GM21447 (cell line): ENCODE data around the gene CHST11.

Experiments used
- ATAC-seq: cut with Tn5 transposase; IDR thresholded peaks from one replicate; pipeline ENCODE4 v1.9.1; 2021; ENCODE audit not compliant: unreplicated experiment

Gene CHST11

DNA sequence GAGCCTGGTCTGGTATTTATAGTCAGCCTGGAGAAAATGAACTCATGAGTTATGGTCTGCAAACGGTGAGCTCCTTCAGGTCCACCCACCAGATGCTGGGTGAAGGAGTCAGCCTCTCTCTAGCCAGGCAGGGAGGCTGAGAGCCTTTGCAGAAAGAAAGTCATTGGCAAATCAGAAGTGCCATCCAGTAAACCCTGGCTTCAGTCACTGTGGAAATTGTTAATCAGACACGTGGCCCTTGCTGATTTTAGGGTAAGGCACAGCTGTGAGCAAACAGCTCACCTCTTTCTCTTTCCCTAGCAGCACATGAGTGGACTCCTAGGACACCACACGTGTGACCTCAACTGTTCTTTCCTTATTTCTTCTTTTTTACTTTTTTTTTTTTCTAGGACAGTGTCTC lies 44.9 kb downstream of the CHST11 start:
- ATAC-seq: no peak

DNA sequence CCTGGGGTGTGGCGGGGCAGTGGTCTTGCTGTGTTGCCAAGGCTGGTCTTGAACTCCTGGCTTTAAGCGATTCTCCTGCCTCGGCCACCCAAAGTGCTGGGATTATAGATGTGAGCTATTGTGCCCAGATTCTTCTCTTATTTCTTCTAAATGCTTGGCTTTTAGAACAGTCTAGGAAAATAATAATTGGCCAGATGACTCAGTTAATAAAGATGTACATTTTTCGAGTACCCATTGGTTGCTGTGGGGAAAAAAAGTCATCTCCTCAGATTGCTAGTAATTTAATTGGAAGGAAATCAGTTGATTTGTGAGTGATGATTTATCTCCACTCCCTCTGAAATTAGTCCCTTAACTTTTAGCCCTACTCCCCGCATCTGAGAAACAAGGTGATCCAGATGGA lies 45.5 kb downstream of the CHST11 start:
- no peak for ATAC-seq

DNA sequence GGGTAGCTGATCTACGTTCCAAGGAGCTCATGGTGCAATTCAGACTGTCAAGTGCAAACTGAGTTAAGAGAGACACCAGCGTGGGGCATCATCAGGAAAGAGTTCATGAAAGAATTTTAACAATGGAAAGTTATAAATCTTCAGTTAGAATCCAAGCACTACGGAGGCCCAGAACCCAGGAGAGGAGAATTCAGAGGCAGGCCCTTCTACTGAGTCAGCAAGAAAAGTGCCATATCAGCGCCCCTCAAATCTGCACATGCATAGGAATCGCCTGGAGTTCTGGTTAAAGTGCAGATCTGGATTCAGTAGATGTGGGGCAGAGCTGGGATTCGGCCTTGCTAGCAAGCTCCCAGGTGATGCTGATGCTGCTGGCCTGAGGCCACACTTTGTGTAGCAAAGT lies 45.9 kb downstream of the CHST11 start:
- no peak for ATAC-seq

DNA sequence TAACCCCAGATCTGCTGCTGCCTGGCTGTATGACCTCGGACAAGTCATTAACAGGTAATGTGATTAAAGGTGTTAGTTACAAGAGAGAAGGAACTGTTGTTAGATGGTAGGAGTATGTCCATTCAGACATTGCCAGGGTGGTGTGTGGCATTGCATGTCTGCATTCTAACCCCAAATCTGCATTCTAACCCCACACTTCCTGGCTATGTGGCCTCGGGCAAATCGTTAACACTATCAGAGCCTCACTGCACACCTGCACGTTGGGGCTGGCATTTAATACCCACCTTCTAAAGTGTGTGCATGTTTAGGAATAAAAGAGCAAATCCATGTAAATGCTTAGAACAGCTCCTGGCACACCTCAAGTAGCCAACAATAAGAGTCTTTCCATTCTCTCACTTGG lies 46.4 kb downstream of the CHST11 start:
- no peak for ATAC-seq

DNA sequence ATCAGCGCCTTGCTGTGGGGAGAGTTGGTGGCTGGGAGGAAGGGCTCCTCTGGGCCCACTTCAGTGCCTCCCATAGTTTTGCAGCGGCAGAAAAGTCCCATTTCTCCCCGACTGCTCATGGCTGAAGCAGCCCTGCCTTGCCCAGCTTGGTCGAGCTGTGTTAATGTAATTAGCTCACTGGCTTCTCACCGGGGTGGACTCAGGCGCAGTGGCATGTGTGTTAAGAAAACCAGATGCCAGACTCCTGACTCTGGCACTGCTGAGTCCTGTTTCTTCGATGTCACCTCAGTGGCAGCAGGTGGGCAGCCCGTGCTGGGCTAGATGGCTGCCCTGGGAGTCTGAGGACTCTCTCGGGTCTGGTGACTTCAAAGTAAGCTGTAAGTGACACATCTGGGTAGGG lies 47.4 kb downstream of the CHST11 start:
- no peak for ATAC-seq

DNA sequence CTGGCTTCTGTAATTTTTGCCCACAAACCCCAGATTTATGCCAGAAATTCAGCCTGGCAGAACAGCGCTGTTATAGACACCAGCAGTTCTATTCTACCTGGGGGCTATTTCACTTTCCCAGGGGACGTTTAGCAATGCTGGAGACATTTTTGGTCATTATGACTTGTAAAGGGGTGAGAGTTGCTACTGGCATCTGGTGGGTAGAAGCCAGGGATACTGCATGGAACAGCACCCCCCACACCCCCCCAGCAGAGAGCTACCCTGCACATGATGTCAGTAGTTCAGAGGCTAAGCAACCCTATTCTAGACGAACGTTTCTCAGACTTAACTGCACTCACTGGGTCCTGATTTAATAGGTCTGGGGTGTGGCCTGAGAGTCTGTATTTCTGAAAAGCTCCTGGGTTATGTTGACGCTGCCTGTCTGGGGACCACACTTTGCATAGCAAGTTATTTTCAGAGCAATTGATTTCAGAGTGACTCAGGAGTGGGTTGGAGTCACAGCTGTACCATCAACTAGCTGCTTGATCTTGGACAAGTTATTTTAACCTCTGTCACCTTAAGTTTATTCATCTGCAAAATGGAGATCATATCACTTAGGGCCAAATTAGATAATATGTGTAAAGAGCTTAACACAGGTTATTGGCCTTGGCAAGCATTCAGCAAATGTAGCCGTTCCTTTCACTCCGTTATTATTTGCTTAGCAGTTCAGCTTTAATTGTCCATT lies 48.5 kb downstream of the CHST11 start:
- peak; percentile 93 for ATAC-seq

DNA sequence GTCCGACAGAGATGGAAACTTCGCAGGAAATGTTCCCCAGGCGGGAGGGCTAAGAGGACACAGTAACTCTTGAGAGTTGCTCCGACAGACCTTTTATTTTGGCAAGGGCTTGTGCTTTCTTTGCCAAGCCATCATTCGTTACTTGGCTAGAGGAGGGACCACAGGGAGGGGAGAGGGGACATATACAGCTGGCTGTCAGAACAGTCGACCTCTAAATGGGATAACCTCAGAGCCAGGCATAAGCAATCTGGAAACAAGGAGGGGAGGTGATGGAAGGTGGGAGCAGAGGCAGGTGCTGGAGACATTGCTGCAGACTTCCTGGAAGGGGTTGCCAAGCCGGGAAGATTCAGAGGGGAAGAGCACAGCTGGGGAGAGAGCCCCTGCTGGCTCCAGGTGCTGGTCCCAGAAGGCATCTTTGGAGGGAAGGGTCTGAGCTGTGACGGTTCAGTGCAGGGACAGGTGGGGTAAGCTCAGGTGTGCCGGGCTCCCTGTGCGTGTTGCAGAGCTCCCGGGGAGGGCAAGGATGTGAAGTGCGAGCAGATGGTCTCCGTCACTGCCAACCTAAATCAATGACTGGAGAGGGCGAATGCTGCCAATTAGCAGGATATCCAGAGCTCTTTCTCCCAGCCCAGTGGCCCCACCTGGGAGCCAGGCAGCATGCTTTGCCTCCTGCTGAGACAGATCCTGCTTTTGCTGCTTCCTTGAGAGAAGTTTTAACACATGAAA lies 50.1 kb downstream of the CHST11 start:
- ATAC-seq: no peak

DNA sequence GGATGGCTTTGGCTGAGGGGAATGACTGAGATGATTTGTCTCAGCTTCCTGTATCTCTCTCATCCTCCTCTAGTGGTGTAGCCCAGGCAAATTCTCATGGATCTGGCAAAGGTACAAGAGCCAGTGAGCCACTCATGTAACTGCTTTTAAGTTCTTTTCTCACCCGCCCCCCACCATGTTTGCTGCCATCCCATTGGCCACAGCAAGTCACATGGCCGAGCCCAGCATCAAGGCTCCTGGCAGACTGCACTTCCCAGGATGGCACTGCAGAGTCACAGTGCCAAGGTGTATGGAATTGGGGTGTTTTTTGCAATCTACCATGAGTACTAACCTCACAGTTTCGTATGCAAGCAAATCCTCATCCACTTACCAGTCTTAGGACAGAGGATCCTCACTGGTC lies 50.9 kb downstream of the CHST11 start:
- no peak for ATAC-seq

DNA sequence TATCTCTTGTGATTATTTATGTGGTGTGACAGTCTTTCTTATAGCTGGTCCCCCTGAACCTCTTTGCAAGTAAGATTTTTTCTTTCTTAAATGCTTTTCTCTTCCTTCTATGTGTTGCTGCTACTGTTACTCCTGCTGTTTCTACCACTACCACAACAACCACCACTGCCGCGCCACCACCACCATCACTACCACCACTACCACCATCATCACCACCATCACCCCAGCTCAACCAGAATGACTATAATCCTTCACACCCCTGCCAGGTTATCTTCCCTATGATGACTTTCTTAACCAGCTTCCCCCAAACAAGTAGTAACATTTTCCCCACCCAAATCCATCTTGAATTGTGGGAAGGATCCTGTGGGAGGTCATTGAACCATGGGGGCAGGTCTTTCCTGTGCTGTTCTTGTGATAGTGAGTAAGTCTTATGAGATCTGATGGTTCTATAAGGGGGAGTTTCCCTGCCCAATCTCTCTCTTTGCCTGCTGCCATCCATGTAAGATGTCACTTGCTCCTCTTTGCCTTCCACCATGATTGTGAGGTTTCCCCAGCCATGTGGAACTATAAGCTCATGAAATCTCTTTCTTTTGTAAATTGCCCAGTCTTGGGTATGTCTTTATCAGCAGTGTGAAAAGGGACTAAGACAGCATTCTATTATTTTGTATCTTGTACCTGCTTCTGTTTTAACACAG lies 52.2 kb downstream of the CHST11 start:
- ATAC-seq: no peak

DNA sequence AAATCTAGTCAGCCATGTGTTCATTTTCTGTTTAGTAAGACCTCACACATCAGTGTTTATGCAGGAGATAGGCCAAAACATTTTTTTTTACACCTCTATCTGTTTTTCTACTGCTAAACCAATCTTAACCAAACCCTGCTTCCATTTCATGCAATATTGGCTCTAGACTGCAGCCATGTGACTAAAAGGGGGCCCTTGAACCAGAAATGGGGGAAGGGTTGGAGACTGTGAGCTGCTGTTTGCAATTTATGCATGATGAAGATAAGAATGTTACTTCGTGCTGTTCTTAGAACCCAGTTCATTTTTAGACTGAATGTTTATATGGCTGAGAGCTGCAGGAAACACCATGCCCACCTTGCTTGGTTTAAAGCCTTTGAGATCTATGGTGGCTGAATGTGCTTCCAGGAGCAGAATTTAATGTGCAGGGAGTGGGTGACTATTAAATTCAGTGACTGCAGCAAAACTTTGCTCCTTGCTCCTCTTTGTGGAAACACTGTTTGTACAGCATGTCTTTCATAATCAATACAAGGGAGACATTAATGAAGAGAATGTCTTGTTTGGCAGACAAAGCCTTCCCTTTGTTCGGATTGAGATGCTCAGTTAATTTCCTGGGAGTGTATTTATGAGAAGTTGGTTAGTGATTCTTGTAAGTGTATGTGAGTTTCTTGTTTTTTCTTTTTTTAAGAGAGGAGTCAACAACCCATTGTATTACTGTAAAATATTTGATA lies 53.6 kb downstream of the CHST11 start:
- no peak for ATAC-seq

DNA sequence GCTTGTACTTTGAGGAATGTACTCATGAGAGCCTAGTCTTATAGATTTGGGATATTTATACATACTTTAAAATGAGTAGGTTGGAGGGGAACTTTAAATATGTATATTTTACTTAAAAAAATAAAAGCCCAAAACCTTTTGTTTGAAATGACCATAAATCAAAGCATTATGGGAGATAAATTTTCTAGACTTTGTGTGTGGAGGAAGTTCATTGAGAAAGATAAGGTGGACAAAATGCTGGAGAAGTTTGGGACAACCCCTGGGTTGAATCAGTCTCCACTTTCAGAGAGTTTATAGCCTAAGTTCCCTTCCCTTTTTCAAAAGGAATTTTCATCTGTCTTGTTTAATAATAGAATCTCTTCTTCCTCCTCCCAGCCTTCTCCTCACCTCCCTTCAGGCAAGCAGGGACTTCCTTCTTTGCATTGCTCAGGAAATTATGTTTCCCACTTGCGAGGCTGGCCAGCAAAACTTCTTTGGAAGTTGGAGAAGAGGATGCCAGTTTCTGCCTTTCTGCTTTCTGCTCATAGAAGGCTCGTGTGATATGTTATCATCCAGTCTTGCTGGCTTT lies 54.2 kb downstream of the CHST11 start:
- ATAC-seq: no peak

DNA sequence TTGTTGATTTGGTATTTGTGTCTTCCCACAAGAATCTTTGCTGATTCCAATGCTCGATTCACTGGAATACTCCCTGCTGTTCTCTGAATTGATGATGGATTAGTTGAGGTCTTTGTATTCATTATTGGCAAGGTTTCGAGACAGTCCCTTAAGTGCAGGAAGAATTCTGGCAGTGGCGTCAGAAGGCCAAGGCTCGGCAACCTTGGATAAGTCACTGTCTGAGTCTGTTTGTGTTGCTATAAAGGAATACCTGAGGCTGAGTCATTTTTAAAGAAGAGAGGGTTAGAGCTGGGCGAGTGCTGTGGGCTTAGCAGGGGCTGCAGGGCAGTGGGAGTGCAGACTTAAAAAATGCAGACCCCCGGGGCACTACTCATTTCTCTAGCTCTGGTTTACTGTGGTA lies 56.9 kb downstream of the CHST11 start:
- no peak for ATAC-seq

DNA sequence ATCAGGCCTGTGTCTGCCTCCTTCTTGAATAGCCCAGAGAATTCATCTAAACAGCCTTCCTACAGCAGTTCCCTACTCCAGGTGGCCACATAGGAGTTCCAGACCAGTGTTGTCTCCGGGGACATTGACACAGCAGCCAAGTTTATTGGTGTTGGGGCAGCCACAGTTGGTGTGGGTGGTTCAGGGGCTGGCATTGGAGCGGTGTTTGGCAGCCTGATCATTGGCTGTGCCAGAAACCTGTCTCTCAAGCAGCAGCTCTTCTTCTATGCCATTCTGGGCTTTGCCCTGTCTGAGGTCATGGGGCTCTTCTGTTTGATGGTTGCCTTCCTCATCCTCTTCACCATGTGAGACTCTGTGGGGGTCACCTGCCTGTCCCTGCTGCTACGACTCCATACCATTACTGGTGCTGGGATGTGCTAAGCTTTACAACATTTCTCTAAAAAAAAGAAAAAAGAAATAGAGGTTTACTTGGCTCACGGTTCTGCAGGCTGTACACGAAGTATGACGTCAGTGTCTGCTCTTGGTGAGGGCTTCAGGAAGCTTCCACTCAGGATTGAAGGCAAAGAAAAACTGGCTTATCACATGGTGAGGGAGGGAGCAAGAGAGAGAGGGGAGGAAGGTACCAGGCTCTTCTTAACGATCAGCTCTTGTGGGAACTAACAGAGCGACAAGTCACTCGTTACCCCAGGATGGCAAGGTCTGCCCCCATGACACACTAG lies 57.5 kb downstream of the CHST11 start:
- no peak for ATAC-seq

DNA sequence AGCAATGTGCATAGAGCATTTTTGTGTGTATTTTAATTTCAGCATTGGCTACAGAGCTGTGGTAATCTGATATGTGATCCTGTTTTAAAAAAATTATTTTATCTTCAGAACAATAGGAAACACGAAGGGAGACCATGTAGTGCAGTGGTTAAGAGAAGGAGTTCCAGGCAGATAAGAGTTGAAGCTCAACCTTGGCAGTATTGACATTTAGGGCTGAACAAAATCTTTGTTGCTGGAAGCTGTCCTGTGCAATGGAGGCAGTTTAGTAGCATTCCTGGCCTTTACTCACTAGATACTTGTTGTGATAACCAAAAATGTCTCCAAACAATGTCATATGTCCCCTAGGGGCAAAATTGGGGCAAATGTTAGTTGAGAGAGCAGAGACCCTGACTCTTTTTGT lies 59.2 kb downstream of the CHST11 start:
- ATAC-seq: no peak

DNA sequence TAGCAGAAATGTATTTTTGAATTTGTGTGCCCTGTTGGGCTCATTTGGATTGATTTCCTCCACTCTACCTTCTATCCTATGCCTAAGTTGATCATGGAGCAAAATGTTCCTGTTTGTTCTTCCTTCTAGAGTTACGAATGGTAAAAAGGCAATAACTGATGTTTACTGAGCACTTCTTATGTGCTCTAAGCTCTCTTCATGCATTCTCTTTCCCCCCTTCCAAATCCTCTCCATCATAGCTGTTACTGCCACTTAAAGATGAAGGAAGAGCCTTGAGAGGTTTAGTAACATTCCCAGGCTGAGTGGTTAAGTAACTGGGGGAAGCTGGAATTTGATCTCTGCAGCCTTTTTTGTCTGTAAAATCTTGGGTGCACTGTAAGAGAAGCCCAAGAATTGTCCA lies 60.1 kb downstream of the CHST11 start:
- no peak for ATAC-seq

DNA sequence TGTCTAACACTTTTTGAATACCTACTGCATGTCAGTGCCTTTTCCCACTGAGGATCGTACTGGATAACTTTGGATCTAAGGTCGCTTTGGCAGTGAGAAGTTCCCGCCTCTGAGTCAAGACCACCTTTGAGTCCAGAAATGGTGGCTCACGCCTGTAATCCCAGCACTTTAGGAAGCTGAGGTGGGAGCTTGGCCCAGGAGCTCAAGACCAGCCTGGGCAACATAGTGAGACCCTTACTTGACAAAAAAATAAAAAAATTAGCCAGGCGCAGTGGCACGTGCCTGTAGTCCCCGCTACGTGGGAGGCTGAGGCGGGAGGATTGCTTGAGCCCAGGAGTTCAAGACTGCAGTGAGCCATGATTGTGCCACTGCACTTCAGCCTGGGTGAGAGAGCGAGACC lies 61.1 kb downstream of the CHST11 start:
- no peak for ATAC-seq

DNA sequence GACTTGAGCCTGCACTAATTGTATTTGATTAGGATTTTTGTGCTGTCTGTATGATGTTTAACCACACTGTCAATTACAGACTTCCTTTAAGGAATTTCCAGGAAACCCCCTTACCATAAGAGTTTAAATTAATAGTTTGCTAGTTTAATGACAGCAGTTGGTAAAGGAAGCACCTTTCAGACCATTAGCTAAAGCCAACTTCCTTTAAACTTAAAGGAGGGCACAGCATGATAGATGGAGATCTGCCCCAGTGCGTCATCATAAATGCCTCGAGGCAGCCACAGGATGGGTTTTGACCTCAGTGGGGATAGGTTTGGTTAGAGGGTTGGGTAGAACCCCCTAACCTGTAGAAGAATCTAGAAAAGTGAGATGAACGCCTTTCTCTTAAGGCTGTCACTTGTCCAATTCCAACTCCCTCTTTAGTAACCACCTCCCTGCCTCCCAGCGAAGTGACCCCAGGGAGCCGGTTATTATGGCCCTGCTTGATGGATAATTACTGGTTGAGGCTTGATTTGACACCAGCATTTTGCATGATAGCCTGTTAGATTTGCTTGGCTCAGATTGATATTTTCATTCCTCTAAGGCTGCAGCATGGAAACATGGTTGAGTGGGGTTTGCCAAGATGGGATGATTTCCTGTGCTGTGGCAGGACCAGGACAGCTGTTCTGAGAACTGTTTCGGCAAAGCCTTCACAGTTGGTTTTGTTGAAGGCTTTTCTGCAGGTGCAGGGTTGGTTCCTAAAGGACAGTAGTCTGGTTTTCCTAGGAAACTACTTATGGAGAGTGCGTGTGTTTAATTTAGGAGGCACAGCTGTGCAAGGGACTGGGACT lies 62.7 kb downstream of the CHST11 start:
- ATAC-seq: no peak

DNA sequence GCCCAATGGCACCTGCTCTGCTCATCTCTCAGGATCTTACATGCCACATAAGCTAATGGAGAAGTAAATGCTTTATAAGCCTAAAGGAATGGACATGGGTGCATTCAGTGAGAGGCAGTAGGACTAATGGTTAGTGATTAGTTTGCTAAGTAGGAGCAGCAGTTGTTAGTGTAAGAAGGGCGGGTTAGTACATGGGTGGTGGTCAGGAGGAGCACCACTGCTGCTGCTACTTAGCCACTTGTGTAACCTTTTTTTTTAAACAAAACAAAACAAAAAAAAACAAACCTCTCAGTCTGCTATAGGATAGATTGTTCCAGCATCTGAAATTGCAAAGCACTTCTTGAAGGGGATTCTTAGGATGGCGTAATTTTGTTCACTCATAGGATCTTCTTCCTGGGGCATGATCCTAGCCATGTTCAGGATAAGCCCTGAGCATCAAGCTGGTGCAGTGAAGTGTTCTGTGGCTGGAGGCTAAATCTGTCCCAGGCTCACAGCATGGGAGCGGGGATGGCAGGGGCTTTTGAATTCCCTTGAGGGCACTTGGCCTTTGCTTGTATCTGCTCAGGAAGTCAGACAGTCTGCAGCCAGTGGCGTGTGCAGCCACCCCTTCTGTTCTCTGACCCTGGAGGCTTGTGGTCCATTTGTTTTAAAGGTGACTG lies 63.6 kb downstream of the CHST11 start:
- peak; percentile 65 for ATAC-seq

DNA sequence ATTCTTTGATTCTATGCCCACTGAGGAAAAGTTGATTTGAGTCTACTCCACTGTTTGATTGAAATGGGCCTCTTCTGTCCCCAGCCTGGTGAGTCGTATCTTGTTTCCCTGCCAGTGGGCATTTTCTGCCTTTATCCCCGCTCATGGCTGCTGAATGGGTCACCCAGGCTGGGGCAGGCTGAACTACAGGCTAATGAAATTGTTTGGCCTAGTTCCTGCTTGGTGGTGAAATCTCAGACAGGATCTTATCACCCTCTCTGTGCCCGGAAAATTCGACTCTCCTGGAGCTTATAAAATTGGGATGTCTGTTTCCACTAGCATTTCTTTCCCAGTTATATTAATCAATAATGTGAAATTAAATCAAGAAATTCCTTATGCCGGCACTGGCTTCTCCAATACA lies 65.0 kb downstream of the CHST11 start:
- ATAC-seq: no peak
